ENCODE data around the gene PLEKHM1.

The PLEKHM1 gene

DNA sequence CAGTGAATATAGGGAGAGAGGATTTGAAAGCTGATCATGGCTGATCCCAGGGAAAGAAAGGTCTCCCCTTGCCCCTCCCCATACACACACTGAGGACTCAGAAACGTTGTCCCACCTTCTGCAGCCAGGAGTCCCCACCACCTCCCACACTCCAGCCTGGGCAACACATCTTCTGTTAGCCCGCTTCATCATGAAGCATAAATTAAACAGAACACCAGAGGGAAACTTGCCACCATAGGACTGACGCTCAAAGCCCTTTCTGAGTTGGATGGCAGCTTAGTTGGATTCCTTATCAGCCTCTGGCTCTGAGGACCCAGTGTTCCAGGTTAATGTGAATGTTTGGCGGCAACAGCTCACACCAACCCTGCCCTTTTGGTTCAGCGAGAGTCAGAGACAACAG, 91.7 kb downstream of the PLEKHM1 start:
- DNase-seq (ENCODE audit: low spot score) = no peak

DNA sequence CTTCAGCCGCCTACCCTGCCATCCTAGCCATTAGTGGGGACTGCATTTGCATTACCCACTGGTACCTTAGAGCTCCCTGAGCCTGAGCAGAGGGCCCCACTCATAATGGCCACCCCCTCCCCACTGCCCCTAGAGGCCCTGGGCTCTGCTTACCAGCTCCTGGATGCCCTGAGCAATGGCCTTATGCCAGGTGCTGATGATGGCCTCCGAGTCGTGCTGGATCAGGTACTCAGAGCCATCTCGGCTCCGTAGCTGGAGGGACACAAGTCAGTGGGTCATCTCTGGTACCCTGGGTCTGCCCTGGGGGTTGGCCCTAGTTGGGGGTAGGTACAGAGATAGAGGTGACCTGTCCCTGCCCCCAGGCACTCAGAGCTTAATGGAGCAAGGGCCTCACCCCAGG, 92.7 kb downstream of the PLEKHM1 start:
- no peak for DNase-seq (ENCODE audit: low spot score)

DNA sequence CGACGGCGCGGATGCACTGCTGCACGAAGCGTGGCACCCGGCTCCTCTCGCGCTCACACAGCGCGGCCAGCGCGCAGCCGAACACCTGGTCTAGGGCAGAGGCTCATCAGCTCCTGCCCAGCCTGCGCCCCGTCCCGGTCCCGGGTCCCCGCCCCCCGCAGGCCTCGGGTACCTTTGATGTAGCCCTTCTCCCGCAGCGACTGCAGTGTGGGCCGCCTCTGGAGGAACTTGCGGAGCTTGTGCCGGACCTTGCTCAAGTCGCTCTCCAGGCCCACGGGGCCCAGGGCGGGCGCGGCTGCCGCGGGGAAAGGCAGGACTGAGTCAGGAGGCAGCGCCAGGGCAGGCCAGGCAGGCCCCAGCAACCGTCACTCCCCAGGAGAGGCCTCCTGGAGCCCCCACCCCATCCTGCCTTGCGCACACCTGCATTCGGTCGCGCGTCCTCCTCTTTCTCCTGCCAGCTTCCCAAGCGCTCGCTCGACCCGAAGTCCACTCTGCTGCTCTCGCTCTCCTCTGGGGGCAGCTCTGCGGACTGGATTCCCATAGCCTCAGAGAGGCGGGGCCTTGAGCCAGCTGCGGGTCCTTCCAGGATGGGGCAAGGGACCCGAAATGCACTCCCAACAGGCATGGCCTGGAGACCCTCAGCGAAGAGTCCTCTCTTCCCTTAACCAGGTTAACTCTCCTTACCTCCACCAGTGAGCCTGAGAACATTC, 93.9 kb downstream of the PLEKHM1 start:
- no peak for DNase-seq (ENCODE audit: low spot score)

DNA sequence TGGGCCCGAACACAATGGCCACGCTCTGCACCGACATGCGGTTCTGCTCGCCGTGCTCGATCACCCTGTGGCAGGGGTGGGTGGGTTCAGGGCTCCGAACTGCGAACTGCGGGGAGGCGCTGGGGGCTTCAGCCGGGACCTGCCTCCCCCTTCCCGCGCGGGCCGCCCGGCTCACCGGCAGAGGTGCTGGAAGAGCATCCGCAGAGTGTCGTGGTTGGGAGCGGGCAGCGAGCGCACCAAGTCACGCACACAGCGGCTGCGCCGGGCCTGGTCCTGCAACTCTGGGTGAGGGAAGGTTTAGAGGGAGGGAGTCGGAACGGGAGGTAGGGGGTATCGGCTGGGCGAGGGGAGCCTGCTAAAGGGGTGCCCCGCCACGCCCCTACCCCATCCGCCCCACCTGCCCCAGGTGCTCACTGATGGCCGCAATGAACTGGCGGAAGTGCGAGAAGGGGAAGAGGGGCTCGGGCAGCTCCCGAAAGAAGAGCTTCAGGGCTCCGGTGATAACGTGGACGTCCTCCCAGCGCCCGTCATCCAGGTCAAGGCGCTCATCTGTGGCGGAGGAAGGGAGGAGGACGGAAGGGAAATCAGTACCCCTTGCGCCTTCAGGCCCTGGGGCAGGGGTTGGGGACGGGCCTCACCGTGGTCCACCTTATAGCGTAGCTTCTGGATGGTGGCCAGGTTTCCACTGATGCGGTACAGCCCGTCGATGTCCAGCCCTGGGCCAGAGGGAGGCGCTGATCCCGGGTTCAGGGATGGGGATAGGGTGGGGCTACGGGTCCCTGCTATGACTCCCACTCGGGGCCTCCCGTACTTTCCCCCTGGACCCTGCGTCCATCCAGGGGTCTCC, 94.7 kb downstream of the PLEKHM1 start:
- DNase-seq (ENCODE audit: low spot score) = no peak

DNA sequence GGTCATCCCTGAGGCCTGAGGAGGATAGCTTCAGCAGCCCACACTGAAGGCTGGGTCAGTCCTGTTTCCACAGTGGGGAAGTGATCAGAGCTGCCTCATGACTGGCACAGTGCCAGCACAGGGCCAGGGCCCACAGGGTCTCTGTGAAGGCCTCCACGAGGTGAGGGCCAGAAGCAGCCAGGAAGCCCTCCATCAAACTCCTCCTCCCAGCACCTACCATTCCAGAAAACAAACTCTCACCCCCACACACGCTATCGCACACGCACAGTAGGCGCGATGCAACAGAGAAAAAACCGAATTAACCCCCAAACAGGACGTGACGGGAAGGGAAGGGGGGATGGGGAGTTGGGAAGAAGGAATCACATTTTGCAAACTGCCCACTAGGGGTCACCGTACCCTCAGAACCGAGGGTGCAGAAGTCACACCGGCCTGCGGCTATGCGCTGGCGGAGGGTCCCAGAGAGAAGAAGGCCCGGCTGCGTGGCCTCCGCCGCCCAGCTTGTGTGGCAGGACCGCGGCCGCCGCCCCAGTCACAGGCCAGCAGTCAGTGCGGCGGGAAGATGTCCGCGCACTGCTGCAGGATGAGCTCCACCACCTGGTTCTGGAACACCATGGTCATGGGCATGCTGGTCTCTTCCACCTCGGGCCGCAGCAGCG, 95.5 kb downstream of the PLEKHM1 start:
- peak; percentile 41 for DNase-seq (ENCODE audit: low spot score)

DNA sequence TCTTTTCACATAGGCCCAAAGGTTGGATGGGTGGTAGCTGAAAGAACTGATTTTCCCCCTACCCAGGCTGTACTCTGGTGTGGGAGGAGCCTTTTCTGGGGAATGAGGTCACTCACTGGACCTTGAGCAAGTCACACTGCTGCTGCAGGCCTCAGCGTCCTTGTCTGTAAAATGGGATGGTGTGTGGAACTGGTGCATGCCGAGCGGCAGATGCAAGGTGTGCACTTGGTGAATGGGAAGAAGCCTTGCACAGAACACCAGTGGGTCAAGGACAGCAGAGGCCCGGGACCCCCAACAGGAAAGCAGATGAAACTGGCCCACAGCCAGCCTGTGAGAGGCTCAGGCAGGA, 96.0 kb downstream of the PLEKHM1 start:
- DNase-seq (ENCODE audit: low spot score) = no peak

DNA sequence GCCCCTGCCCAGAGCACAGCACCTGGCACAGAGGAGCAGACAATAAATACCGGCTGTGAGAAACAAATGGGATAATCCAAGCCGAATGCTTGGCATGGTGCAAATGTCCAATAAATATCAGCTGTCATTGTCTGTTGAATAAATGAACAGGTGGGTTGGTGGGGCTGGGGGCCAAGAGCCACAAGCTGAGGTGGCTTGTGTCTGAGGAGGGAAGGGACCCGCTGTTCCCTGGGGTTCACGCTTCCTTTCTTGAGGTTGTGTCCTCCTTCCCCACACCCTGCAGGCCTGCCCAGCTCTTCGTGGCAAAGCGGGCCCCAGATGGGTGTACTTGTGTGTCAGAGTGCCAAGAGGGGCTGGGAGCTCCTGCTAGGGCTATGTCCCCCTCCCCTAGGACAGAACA, 96.4 kb downstream of the PLEKHM1 start:
- no peak for DNase-seq (ENCODE audit: low spot score)

DNA sequence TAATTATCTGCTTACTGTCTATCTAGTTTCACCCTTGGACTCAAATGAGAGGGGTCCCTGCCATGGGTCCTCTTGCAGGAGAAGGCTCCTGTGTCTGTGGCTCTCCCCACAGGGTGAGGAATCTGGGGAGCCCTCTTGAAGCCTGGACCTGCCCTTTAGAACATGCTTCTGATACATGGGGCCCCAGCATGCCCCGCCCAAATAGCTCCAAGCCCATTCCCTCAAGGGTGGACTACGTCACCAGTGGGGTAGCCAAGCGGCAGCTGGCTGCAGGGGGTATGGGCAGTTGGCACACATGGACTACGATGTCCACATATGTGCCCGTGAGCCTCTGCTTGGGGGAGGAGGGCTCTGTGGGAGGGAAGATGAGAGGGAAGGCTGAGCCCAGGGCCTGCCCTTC, 97.1 kb downstream of the PLEKHM1 start:
- DNase-seq (ENCODE audit: low spot score) = no peak

DNA sequence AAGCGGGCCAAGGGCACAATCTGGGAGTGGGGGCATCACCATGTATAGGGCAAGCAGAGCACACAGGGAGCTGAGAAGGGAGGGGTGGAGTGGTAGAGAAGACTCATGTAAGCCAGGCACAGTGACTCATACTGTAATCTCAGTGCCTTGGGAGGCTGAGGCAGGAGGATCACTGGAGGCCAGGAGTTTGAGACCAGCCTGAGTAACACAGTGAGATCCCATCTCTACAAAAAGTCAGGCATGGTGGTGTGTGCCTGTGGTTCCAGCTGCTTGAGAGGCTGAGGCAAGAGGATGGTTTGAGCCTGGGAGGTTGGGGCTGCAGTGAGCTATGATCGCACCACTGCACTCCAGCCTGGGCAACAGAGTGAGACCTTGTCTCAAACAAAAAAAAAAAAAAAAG, 98.6 kb downstream of the PLEKHM1 start:
- no peak for DNase-seq (ENCODE audit: low spot score)

DNA sequence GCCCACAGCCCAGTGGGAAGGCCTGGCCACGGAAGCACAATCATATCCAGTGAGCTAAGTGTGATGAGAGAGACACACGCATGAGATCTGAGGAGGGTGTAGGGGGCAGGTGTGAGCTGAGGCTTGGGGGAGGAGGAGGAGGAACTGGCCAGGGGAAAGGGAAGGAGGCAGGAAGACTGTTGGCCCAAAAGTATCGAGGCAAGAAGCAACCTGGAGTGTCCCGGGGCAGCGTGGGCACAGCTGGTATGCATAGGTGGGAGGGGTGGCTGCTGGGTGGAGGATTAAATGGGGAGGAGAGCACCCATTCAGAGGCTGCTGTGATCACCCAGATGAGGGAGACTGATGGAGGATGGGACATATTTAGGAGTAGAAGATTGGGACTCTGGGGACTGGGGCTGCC, 99.2 kb downstream of the PLEKHM1 start:
- DNase-seq (ENCODE audit: low spot score) = no peak

DNA sequence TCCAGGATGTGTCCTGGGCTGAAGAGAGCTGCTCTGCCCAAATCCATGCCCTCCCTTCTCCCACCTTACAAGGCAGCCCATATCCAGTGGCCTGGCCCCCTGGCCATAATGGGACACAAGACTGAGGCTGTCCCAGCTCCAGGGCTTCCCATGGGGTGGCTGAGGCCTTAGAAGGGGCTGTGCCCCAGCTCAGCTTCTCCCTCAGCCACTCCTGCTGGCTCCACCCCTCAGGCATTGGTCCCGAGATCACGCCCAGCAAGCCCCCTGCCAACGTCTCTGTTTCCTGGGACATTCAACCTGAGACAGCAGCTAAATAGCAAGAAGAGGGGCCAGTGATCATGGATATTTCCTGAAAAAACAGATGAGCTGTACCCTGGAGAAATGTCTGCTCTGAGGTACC, 101.2 kb downstream of the PLEKHM1 start:
- no peak for DNase-seq (ENCODE audit: low spot score)

DNA sequence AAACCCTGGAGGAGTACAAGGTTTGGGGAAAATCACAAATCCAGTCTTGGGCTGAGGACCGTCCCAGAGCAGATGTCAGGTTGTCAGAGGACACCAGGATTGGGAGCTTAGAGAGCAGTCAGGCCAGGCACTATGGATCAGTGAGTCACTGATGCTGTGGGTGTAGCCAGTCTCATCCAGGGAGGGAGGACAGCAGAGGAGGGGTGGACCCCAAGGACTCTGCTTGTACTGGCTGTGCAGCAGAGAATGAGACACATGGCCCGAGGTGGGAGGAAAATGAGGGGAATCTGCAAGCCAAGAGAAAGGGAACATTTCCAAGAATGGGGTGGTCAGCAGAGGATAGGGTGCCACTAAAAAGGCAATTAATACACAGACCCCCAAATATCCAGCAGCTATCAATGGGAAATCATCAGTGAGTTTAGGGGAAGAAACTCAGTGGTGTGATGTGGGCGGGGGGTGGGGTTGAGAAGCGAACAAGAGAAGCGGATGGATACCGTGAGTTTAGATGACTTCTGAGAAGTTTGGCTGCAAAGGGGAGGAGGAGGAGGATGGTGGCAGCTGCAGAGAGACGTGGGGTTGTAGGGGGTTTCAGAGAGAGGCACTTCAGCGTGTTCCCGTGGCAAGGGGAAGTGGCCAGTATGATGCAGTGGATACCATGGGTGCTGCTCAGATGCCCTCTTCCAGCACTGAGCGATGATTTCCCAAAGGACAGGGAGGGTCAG, 101.8 kb downstream of the PLEKHM1 start:
- no peak for DNase-seq (ENCODE audit: low spot score)

DNA sequence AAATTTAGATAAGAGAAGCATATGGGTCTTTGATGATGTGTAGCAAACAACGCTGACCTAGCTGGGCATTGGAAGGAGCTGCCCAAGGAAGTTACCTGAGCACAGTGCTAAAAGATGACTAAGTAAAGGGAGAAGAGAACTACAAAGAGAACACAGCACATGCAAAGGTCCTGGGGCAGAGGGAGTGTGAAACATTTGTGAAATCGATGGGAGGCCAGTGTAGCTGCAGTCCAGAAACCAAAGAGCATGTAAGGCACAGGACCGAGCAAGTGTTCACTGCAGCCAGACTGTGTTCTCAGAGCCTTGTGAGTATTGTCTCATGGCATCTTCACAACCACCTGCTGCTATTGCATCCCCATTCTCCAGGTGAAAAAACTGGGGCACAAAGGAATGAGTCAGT, 102.8 kb downstream of the PLEKHM1 start:
- DNase-seq (ENCODE audit: low spot score) = no peak

DNA sequence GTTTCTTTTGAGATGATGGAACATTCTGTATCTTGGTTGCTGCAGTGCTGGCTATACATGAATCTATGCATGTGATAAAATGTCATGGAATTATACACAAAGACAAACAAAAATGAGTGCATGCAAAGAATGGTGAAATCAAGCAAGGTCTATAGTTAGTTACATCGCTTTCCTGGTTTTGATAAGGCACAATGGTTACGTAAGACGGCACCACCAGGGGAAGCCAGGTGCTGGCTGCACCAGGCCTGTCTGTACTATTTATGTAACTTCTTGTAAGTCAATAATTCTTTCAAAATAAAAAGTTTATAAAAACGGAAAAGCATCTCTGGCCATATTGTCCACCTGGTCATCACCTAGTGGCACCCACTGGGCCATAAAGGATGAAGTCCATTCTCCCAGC, 104.3 kb downstream of the PLEKHM1 start:
- no peak for DNase-seq (ENCODE audit: low spot score)

Data from hematopoietic multipotent progenitor cell treated with erythropoietin and hydrocortisone succinate and interleukin-3 and kit ligand, for 15 days (in vitro differentiated cells).